ENCODE data around the gene MTHFS.

The MTHFS gene

GRCh38 chr15:79875213-79875612, 21.6 kb downstream of the MTHFS start:
- H3K27ac ChIP-seq (ENCODE audit: low read depth, low read length), result no peak overlapping the region
- H3F3A ChIP-seq (ENCODE audit: control insufficient read depth, insufficient read depth), result no peaks in the 10 kb centered on the region
- peaks cover 4% of the 10 kb centered on the region; the same call in 1 of the 2 replicates for H3K4me1 ChIP-seq (ENCODE audit: control insufficient read depth, low read length)
- H3K79me2 ChIP-seq (ENCODE audit: control insufficient read depth, low read length), result no peaks in the 10 kb centered on the region; the same call in 1 of the 2 replicates
- H3K9me3 ChIP-seq (ENCODE audit: control insufficient read depth, insufficient read depth, low read length), result peaks cover 17% of the 10 kb centered on the region; the same call in 1 of the 2 replicates
- TF ChIP-seq EZH2phosphoT487 (IDR thresholded peaks at IDR 0.05; ENCODE audit: borderline replicate concordance, low read length) (no peak), CTCF (IDR thresholded peaks at IDR 0.05; ENCODE audit: low read depth, low read length, poor library complexity, severe bottlenecking) (no peak)
- no peak overlapping the region for H3K4me2 ChIP-seq (ENCODE audit: low read length)
- H3K27me3 ChIP-seq (ENCODE audit: control insufficient read depth, low read length), result no peaks in the 10 kb centered on the region
- no peaks in the 10 kb centered on the region for H3K9me2 ChIP-seq (replicated peaks; ENCODE audit: control insufficient read depth, low read length)
- no peak overlapping the region for H3K4me3 ChIP-seq (ENCODE audit: low read length)
- peaks cover 47% of the 10 kb centered on the region for H3K36me3 ChIP-seq (ENCODE audit: control insufficient read depth, low read length)
- no peaks in the 10 kb centered on the region for H4K20me1 ChIP-seq (ENCODE audit: control insufficient read depth, insufficient read depth, low read depth, low read length)

GRCh38 chr15:79874242-79874641, 22.6 kb downstream of the MTHFS start:
- Histone ChIP-seq H3K36me3 (ENCODE audit: control insufficient read depth, low read length) (peaks cover 37% of the 10 kb centered on the region), H3F3A (ENCODE audit: control insufficient read depth, insufficient read depth) (no peaks in the 10 kb centered on the region), H3K27me3 (ENCODE audit: control insufficient read depth, low read length) (no peaks in the 10 kb centered on the region), H3K9me2 (replicated peaks; ENCODE audit: control insufficient read depth, low read length) (no peaks in the 10 kb centered on the region), H3K79me2 (ENCODE audit: control insufficient read depth, low read length) (no peaks in the 10 kb centered on the region; the same call in 1 of the 2 replicates), H3K27ac (ENCODE audit: low read depth, low read length) (no peak overlapping the region), H3K4me2 (ENCODE audit: low read length) (no peak overlapping the region), H4K20me1 (ENCODE audit: control insufficient read depth, insufficient read depth, low read depth, low read length) (no peaks in the 10 kb centered on the region), H3K4me3 (ENCODE audit: low read length) (no peak overlapping the region), H3K4me1 (ENCODE audit: control insufficient read depth, low read length) (peaks cover 4% of the 10 kb centered on the region; the same call in 1 of the 2 replicates), H3K9me3 (ENCODE audit: control insufficient read depth, insufficient read depth, low read length) (peaks cover 17% of the 10 kb centered on the region; the same call in 1 of the 2 replicates)
- TF ChIP-seq CTCF (IDR thresholded peaks at IDR 0.05; ENCODE audit: low read depth, low read length, poor library complexity, severe bottlenecking), result no peak
- no peak for TF ChIP-seq EZH2phosphoT487 (IDR thresholded peaks at IDR 0.05; ENCODE audit: borderline replicate concordance, low read length)

- Histone ChIP-seq H3F3A (ENCODE audit: control insufficient read depth, insufficient read depth) (no peaks in the 10 kb centered on the region), H3K9me3 (ENCODE audit: control insufficient read depth, insufficient read depth, low read length) (peaks cover 8% of the 10 kb centered on the region; the same call in 1 of the 2 replicates), H3K4me1 (ENCODE audit: control insufficient read depth, low read length) (peaks cover 4% of the 10 kb centered on the region; the same call in 1 of the 2 replicates), H3K9me2 (replicated peaks; ENCODE audit: control insufficient read depth, low read length) (no peaks in the 10 kb centered on the region), H3K27ac (ENCODE audit: low read depth, low read length) (no peak overlapping the region), H3K4me2 (ENCODE audit: low read length) (no peak overlapping the region), H3K79me2 (ENCODE audit: control insufficient read depth, low read length) (no peaks in the 10 kb centered on the region; the same call in 1 of the 2 replicates), H3K36me3 (ENCODE audit: control insufficient read depth, low read length) (peaks cover 38% of the 10 kb centered on the region), H3K27me3 (ENCODE audit: control insufficient read depth, low read length) (no peaks in the 10 kb centered on the region), H4K20me1 (ENCODE audit: control insufficient read depth, insufficient read depth, low read depth, low read length) (no peaks in the 10 kb centered on the region), H3K4me3 (ENCODE audit: low read length) (no peak overlapping the region)
- no peak for TF ChIP-seq EZH2phosphoT487 (IDR thresholded peaks at IDR 0.05; ENCODE audit: borderline replicate concordance, low read length)
- no peak for TF ChIP-seq CTCF (IDR thresholded peaks at IDR 0.05; ENCODE audit: low read depth, low read length, poor library complexity, severe bottlenecking)
Measured at GRCh38 chr15:79872358-79873017, 24.3 kb downstream of the MTHFS start.

Measured in DOHH2 (cell line).